Measurements from ENCODE around the gene MMP21. TPM values are rescaled to one million over a fixed set of nuclear protein-coding genes. Genes with fewer than 3 reads are reported as not detected.

The MMP21 gene
- total and polyA plus RNA-seq, 4 donors, result 0.17 to 0.54 (median 0.36) TPM

GRCh38 chr10:125766511-125766910 is 9.1 kb downstream of the MMP21 start:
- no CpG with 5 or more reads among the region's 4 CpGs for WGBS (ENCODE audit: insufficient coverage)

GRCh38 chr10:125765835-125766234 is 9.8 kb downstream of the MMP21 start:
- Histone ChIP-seq H3K27me3 (ENCODE audit: control insufficient read depth, insufficient read depth, low read length) (no peaks in the 10 kb centered on the region), H3K4me3 (ENCODE audit: low read depth, low read length) (no peak overlapping the region), H3K36me3 (ENCODE audit: control insufficient read depth, insufficient read depth, low read length) (peaks cover 34% of the 10 kb centered on the region), H3K4me1 (ENCODE audit: control insufficient read depth, insufficient read depth, low read length) (peaks cover 3% of the 10 kb centered on the region), H3K9me3 (ENCODE audit: control insufficient read depth, insufficient read depth, low read length) (no peaks in the 10 kb centered on the region), H3K27ac (ENCODE audit: low read depth, low read length) (no peak overlapping the region)
- 100% methylated on average over 1 of the region's 2 CpGs for WGBS (ENCODE audit: insufficient coverage)
- DNase-seq (ENCODE audit: low read depth in 4 of 6, low spot score in 6 of 6), result no peak

More at GRCh38 chr10:125766511-125766910, 9.1 kb downstream of the MMP21 start:
- no peak overlapping the region for H3K27ac ChIP-seq (ENCODE audit: low read depth, low read length)
- H3K36me3 ChIP-seq (ENCODE audit: control insufficient read depth, insufficient read depth, low read length), result peaks cover 34% of the 10 kb centered on the region
- H3K9me3 ChIP-seq (ENCODE audit: control insufficient read depth, insufficient read depth, low read length), result no peaks in the 10 kb centered on the region
- no peaks in the 10 kb centered on the region for H3K27me3 ChIP-seq (ENCODE audit: control insufficient read depth, insufficient read depth, low read length)
- H3K4me3 ChIP-seq (ENCODE audit: low read depth, low read length), result no peak overlapping the region
- no peak for DNase-seq (ENCODE audit: low read depth in 4 of 6, low spot score in 6 of 6)
- H3K4me1 ChIP-seq (ENCODE audit: control insufficient read depth, insufficient read depth, low read length), result peaks cover 3% of the 10 kb centered on the region

GRCh38 chr10:125762692-125763648 is 12.7 kb downstream of the MMP21 start:
- H3K27me3 ChIP-seq (ENCODE audit: control insufficient read depth, insufficient read depth, low read length), result no peaks in the 10 kb centered on the region
- H3K4me1 ChIP-seq (ENCODE audit: control insufficient read depth, insufficient read depth, low read length), result no peaks in the 10 kb centered on the region
- H3K27ac ChIP-seq (ENCODE audit: low read depth, low read length), result no peak overlapping the region
- peaks cover 45% of the 10 kb centered on the region for H3K36me3 ChIP-seq (ENCODE audit: control insufficient read depth, insufficient read depth, low read length)
- DNase-seq (ENCODE audit: low read depth in 4 of 6, low spot score in 6 of 6), result peak in 1 of 6 donors; percentile 16
- WGBS (ENCODE audit: insufficient coverage), result 64% methylated on average over 19 of the region's 24 CpGs
- H3K9me3 ChIP-seq (ENCODE audit: control insufficient read depth, insufficient read depth, low read length), result no peaks in the 10 kb centered on the region
- no peak overlapping the region for H3K4me3 ChIP-seq (ENCODE audit: low read depth, low read length)

- Histone ChIP-seq H3K9me3 (ENCODE audit: control insufficient read depth, insufficient read depth, low read length) (no peaks in the 10 kb centered on the region), H3K36me3 (ENCODE audit: control insufficient read depth, insufficient read depth, low read length) (peaks cover 41% of the 10 kb centered on the region), H3K4me1 (ENCODE audit: control insufficient read depth, insufficient read depth, low read length) (no peaks in the 10 kb centered on the region), H3K4me3 (ENCODE audit: low read depth, low read length) (no peak overlapping the region), H3K27ac (ENCODE audit: low read depth, low read length) (no peak overlapping the region), H3K27me3 (ENCODE audit: control insufficient read depth, insufficient read depth, low read length) (no peaks in the 10 kb centered on the region)
- no peak for DNase-seq (ENCODE audit: low read depth in 4 of 6, low spot score in 6 of 6)
- 19% methylated on average over 1 of the region's 1 CpG for WGBS (ENCODE audit: insufficient coverage)
Measured at GRCh38 chr10:125761961-125762360, 13.7 kb downstream of the MMP21 start.

GRCh38 chr10:125757742-125758141 is 17.9 kb downstream of the MMP21 start:
- 100% methylated on average over 1 of the region's 4 CpGs for WGBS (ENCODE audit: insufficient coverage)
- no peak overlapping the region for H3K4me3 ChIP-seq (ENCODE audit: low read depth, low read length)

GRCh38 chr10:125756853-125757487 is 18.7 kb downstream of the MMP21 start:
- Histone ChIP-seq H3K9me3 (ENCODE audit: control insufficient read depth, insufficient read depth, low read length) (no peaks in the 10 kb centered on the region), H3K36me3 (ENCODE audit: control insufficient read depth, insufficient read depth, low read length) (peaks cover 26% of the 10 kb centered on the region), H3K27me3 (ENCODE audit: control insufficient read depth, insufficient read depth, low read length) (no peaks in the 10 kb centered on the region), H3K4me3 (ENCODE audit: low read depth, low read length) (no peak overlapping the region), H3K4me1 (ENCODE audit: control insufficient read depth, insufficient read depth, low read length) (no peaks in the 10 kb centered on the region), H3K27ac (ENCODE audit: low read depth, low read length) (no peak overlapping the region)
- no peak for DNase-seq (ENCODE audit: low read depth in 4 of 6, low spot score in 6 of 6)
- WGBS (ENCODE audit: insufficient coverage), result 100% methylated on average over 1 of the region's 5 CpGs

More at GRCh38 chr10:125757742-125758141, 17.9 kb downstream of the MMP21 start:
- no peak for DNase-seq (ENCODE audit: low read depth in 4 of 6, low spot score in 6 of 6)
- Histone ChIP-seq H3K4me1 (ENCODE audit: control insufficient read depth, insufficient read depth, low read length) (no peaks in the 10 kb centered on the region), H3K9me3 (ENCODE audit: control insufficient read depth, insufficient read depth, low read length) (no peaks in the 10 kb centered on the region), H3K27me3 (ENCODE audit: control insufficient read depth, insufficient read depth, low read length) (no peaks in the 10 kb centered on the region), H3K36me3 (ENCODE audit: control insufficient read depth, insufficient read depth, low read length) (peaks cover 28% of the 10 kb centered on the region), H3K27ac (ENCODE audit: low read depth, low read length) (no peak overlapping the region)

- H3K4me1 ChIP-seq (ENCODE audit: control insufficient read depth, insufficient read depth, low read length), result no peaks in the 10 kb centered on the region
- H3K36me3 ChIP-seq (ENCODE audit: control insufficient read depth, insufficient read depth, low read length), result peaks cover 29% of the 10 kb centered on the region
- no peaks in the 10 kb centered on the region for H3K27me3 ChIP-seq (ENCODE audit: control insufficient read depth, insufficient read depth, low read length)
- no peaks in the 10 kb centered on the region for H3K9me3 ChIP-seq (ENCODE audit: control insufficient read depth, insufficient read depth, low read length)
- WGBS (ENCODE audit: insufficient coverage), result 78% methylated on average over 2 of the region's 5 CpGs
- no peak overlapping the region for H3K27ac ChIP-seq (ENCODE audit: low read depth, low read length)
- no peak for DNase-seq (ENCODE audit: low read depth in 4 of 6, low spot score in 6 of 6)
- H3K4me3 ChIP-seq (ENCODE audit: low read depth, low read length), result no peak overlapping the region
Measured at GRCh38 chr10:125756196-125756595, 19.4 kb downstream of the MMP21 start.

GRCh38 chr10:125747417-125747816 is 28.2 kb downstream of the MMP21 start:
- Histone ChIP-seq H3K9me3 (ENCODE audit: control insufficient read depth, insufficient read depth, low read length) (no peaks in the 10 kb centered on the region), H3K27me3 (ENCODE audit: control insufficient read depth, insufficient read depth, low read length) (no peaks in the 10 kb centered on the region), H3K36me3 (ENCODE audit: control insufficient read depth, insufficient read depth, low read length) (peaks cover 46% of the 10 kb centered on the region), H3K27ac (ENCODE audit: low read depth, low read length) (no peak overlapping the region), H3K4me3 (ENCODE audit: low read depth, low read length) (no peak overlapping the region), H3K4me1 (ENCODE audit: control insufficient read depth, insufficient read depth, low read length) (no peaks in the 10 kb centered on the region)
- WGBS (ENCODE audit: insufficient coverage), result 90% methylated on average over 2 of the region's 5 CpGs
- no peak for DNase-seq (ENCODE audit: low read depth in 4 of 6, low spot score in 6 of 6)

GRCh38 chr10:125744909-125745308 is 30.7 kb downstream of the MMP21 start:
- Histone ChIP-seq H3K36me3 (ENCODE audit: control insufficient read depth, insufficient read depth, low read length) (peaks cover 49% of the 10 kb centered on the region), H3K4me1 (ENCODE audit: control insufficient read depth, insufficient read depth, low read length) (no peaks in the 10 kb centered on the region), H3K27ac (ENCODE audit: low read depth, low read length) (no peak overlapping the region), H3K4me3 (ENCODE audit: low read depth, low read length) (no peak overlapping the region), H3K9me3 (ENCODE audit: control insufficient read depth, insufficient read depth, low read length) (no peaks in the 10 kb centered on the region), H3K27me3 (ENCODE audit: control insufficient read depth, insufficient read depth, low read length) (no peaks in the 10 kb centered on the region)
- DNase-seq (ENCODE audit: low read depth in 4 of 6, low spot score in 6 of 6), result no peak
- 100% methylated on average over 1 of the region's 2 CpGs for WGBS (ENCODE audit: insufficient coverage)

Data from spinal cord (tissue), 10 donors.